CD4-positive, alpha-beta T cell treated with Interferon gamma for 1 hour (primary cell): Measurements from ENCODE around the gene RNPEP.
"Not testable (repeated sequence)": the region's sequence is repeated elsewhere in the genome, so short reads cannot be mapped to it uniquely, and the experiment has no call there.

ENCODE experiments used
- DNase-seq: peaks from one replicate; pipeline ENCODE4 v3.0.0-alpha.2; 2020

The RNPEP gene

GRCh38 chr1:202038688-202039346, 56.4 kb downstream of the RNPEP start:
- no peak for DNase-seq

GRCh38 chr1:202045705-202046104, 63.3 kb downstream of the RNPEP start:
- DNase-seq = no peak

GRCh38 chr1:202046227-202046626, 63.8 kb downstream of the RNPEP start:
- no peak for DNase-seq

GRCh38 chr1:202046748-202047708, 64.6 kb downstream of the RNPEP start:
- no peak for DNase-seq

GRCh38 chr1:202047977-202048376, 65.5 kb downstream of the RNPEP start:
- DNase-seq = no peak

- DNase-seq = no peak
Observed at GRCh38 chr1:202049129-202049528, 66.7 kb downstream of the RNPEP start.

- no peak for DNase-seq
Observed at GRCh38 chr1:202054094-202054493, 71.6 kb downstream of the RNPEP start.

- not testable (repeated sequence) for DNase-seq
Observed at GRCh38 chr1:202054673-202055072, 72.2 kb downstream of the RNPEP start.
